Left lung (tissue), 10 donors: ENCODE results near the gene CD74. TPM values are rescaled to one million over a fixed set of nuclear protein-coding genes. Genes with fewer than 3 reads are reported as not detected.

Experiments
- ATAC-seq: fragments of 200-7000 bp; cut with Tn5 transposase; one replicate; pipeline ENCODE4 v1.9.1; 2020; ENCODE audit warnings: moderate library complexity
- DNase-seq, 4 donors: peaks; one replicate each; pipeline ENCODE4 v3.0.0-alpha.2; 2013 to 2020
- H3K27ac ChIP-seq, 2 donors: fragments of 200-600 bp; sonication (generic) in 1 of 2; one replicate each; pipeline versions ENCODE4 v1.5.0 to v1.8.0; 2020 to 2021
- H3K27me3 ChIP-seq, 2 donors: fragments of 200-600 bp; sonication (generic) in 1 of 2; one replicate each; pipeline versions ENCODE4 v1.5.0 to v1.8.0; 2020 to 2021
- H3K36me3 ChIP-seq, 2 donors: fragments of 200-600 bp; sonication (generic) in 1 of 2; one replicate each; pipeline versions ENCODE4 v1.5.0 to v1.8.0; 2020 to 2021
- H3K4me1 ChIP-seq, 2 donors: fragments of 200-600 bp; one replicate each; pipeline ENCODE4 v1.8.0; 2021
- H3K4me3 ChIP-seq, 2 donors: fragments of 200-600 bp; sonication (generic) in 1 of 2; one replicate each; pipeline versions ENCODE4 v1.5.0 to v1.8.0; 2020 to 2021; ENCODE audit warnings: mild to moderate bottlenecking in 1 of 2
- H3K9me3 ChIP-seq, 2 donors: fragments of 200-600 bp; sonication (generic) in 1 of 2; one replicate each; pipeline versions ENCODE4 v1.5.0 to v1.8.0; 2020 to 2021
- intact Hi-C, 2 donors: fragments of 100-400 bp; cut with DNase I; formaldehyde crosslinking; loops; one replicate each; pipeline versions ENCODE4 v1.11.2 to v1.14.2; 2022
- polyA plus RNA-seq, 6 donors: library from polyadenylated mRNA; unstranded; fragments of 120-200 nt; gene quantifications; one replicate each; pipeline ENCODE4 v1.2.1, GENCODE V29; 2013; ENCODE audit not compliant: insufficient read length in 6 of 6
- total RNA-seq, 2 donors: library from RNA; stranded (reverse); fragmentation: NEBNext Ultra II Directional; extraction: Animal tissue kit (Norgen Biotek cat#: 25700); gene quantifications; one replicate each; pipeline ENCODE4 v1.2.1, GENCODE V29; 2021
- TF ChIP-seq, protein P1 (sequence below), 2 donors: fragments of 200-600 bp; sonication (generic) in 1 of 2; IDR thresholded peaks; one replicate each; pipeline versions ENCODE4 v1.5.0 to v1.8.0; 2021; ENCODE audit warnings: antibody characterized with exemption in 2 of 2
- donor health status: DM: no; HTN: yes; CAD: no.
- donor health status: DM: no; HTN: no; CAD: no.

CD74 gene
- total and polyA plus RNA-seq, 8 donors: 143 to 2,212 (median 189) TPM

DNA sequence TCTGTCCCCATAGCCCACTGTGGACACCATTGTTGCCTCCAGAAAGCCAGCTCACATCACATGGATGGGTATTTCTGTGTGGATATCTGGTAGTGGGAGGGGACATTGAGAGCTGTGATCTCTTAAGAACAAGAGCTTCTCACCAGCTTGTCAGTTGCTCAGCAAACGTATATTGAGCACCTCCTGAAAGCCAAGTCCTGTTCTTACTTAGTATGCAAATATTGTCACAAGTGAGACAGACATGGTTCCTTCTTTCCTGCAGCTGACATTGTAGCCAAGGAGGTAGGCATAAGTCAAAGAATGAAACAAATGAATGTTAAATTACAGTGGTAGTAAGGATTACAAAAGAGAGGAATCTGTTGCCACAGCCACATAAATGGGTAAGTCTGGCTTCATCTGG is 51.4 kb downstream of the CD74 start:
- no peak for DNase-seq
- H3K4me3 ChIP-seq: no peak overlapping the region
- no peaks in the 10 kb centered on the region for H3K27me3 ChIP-seq
- H3K9me3 ChIP-seq: no peaks in the 10 kb centered on the region
- intact Hi-C loops: no loop called here
- TF ChIP-seq, protein P1, sequence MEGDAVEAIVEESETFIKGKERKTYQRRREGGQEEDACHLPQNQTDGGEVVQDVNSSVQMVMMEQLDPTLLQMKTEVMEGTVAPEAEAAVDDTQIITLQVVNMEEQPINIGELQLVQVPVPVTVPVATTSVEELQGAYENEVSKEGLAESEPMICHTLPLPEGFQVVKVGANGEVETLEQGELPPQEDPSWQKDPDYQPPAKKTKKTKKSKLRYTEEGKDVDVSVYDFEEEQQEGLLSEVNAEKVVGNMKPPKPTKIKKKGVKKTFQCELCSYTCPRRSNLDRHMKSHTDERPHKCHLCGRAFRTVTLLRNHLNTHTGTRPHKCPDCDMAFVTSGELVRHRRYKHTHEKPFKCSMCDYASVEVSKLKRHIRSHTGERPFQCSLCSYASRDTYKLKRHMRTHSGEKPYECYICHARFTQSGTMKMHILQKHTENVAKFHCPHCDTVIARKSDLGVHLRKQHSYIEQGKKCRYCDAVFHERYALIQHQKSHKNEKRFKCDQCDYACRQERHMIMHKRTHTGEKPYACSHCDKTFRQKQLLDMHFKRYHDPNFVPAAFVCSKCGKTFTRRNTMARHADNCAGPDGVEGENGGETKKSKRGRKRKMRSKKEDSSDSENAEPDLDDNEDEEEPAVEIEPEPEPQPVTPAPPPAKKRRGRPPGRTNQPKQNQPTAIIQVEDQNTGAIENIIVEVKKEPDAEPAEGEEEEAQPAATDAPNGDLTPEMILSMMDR (IDR thresholded peaks at IDR 0.05): no peak
- no peak overlapping the region for H3K27ac ChIP-seq
- peaks cover 0 to 24% of the 10 kb centered on the region in 2 donors for H3K4me1 ChIP-seq
- H3K36me3 ChIP-seq: peaks cover 0 to 56% of the 10 kb centered on the region in 2 donors
- no peak for ATAC-seq

DNA sequence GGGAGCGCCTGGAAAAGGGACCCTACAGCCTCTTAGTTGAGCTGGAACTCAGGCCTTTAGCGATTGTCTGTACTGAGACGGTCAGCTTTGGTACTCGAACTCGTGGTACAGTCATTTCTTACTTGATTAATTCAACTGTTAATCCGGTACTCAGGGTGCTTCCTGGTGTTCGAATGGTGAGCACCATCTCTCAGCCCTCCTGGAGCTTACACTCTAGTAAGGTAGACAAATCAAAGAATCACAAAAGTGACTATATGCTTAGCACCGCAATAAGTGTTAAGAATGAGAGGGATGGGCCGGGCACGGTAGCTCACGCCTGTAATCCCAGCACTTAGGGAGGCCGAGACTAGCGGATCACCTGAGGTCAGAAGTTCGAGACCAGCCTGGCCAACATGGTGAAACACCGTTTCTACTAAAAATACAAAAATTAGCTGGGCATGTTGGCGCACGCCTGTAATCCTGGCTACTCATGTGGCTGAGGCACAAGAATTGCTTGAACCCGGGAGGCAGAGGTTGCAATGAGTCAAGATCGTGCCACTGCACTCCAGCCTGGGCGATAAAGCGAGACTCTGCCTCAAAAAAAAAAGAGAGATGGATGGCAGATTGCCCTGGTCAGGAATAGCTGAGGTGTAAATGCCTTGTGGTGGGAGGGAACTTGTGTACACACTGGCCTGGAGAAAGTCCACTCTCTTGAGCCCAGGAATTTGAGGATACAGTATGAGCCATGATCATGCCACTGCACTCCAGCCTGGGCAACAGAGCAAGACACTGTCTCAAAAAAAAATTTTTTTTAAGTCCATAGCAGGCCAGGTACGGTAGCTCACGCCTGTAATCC is 54.2 kb downstream of the CD74 start:
- intact Hi-C loops: no loop called here
- ATAC-seq: no peak
- peaks cover 0 to 28% of the 10 kb centered on the region in 2 donors for H3K36me3 ChIP-seq

DNA sequence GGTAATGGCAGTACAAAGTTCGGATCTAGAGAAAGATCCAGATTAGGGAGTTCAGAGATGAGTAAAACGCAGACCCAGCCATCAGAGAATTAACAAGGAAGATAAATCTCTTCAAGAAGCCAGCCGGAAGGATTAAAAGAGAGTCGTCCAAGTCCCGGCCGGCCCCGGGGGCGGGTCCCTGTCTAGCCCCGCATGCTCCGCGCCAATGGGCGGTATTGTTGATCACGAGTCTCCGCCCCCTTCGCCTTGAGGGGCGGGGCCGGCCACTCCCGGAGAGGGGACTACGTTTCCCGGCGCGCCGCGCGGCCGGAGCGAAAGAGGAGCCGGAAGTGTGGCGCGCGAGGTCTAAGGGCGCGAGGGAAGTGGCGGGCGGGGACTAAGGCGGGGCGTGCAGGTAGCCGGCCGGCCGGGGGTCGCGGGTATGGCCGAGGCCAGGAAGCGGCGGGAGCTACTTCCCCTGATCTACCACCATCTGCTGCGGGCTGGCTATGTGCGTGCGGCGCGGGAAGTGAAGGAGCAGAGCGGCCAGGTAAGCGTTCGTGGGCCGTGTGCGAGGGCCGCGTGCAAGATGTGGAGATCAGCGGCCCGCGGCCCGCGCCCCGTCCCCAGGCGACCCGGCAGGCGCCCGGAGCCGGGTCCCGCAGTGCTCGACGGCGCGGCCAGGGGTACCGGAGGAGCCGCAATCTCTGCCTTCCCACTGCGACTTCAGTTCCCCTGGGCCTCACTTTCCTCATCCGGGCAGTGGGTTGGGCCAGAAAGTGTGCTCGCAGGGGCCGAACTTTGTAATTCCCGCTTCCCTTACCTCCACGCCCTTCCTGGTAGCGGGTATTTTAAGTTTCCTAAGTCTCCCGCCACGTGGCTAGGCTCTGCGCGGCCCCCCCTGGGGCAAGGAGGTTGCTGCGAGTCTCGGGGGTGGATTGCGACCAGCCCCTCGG is 55.1 kb downstream of the CD74 start, which contains the start of gene TCOF1:
TSS of gene TCOF1 (plus strand) at position 372 of the 935 bp plus-strand sequence. CDS start at position 422, 50 bp downstream.
- peak within 1 kb of the TSS; percentile 3 to 74 for H3K27ac ChIP-seq
- ATAC-seq: peak; percentile 99
- peak; percentile 94 to 100 (median 98) for DNase-seq
- peaks cover 0 to 19% of the 10 kb centered on the region in 2 donors for H3K36me3 ChIP-seq
- H3K9me3 ChIP-seq: no peaks in the 10 kb centered on the region
- intact Hi-C loops: no loop called here
- peaks cover 0 to 27% of the 10 kb centered on the region in 2 donors for H3K4me1 ChIP-seq
- H3K27me3 ChIP-seq: no peaks in the 10 kb centered on the region
- TF ChIP-seq, protein P1 (IDR thresholded peaks at IDR 0.05): no peak
- H3K4me3 ChIP-seq: peak within 1 kb of the TSS; percentile 96 to 98

More for the DNA sequence above, 54.2 kb downstream of the CD74 start:
- Histone ChIP-seq H3K4me3 (peak overlapping the region; percentile 96 to 98), H3K27me3 (no peaks in the 10 kb centered on the region), H3K4me1 (peaks cover 0 to 24% of the 10 kb centered on the region in 2 donors), H3K27ac (peak overlapping the region in 1 of 2 donors; percentile 74), H3K9me3 (no peaks in the 10 kb centered on the region)
- TF ChIP-seq, protein P1 (IDR thresholded peaks at IDR 0.05): no peak
- DNase-seq: no peak

DNA sequence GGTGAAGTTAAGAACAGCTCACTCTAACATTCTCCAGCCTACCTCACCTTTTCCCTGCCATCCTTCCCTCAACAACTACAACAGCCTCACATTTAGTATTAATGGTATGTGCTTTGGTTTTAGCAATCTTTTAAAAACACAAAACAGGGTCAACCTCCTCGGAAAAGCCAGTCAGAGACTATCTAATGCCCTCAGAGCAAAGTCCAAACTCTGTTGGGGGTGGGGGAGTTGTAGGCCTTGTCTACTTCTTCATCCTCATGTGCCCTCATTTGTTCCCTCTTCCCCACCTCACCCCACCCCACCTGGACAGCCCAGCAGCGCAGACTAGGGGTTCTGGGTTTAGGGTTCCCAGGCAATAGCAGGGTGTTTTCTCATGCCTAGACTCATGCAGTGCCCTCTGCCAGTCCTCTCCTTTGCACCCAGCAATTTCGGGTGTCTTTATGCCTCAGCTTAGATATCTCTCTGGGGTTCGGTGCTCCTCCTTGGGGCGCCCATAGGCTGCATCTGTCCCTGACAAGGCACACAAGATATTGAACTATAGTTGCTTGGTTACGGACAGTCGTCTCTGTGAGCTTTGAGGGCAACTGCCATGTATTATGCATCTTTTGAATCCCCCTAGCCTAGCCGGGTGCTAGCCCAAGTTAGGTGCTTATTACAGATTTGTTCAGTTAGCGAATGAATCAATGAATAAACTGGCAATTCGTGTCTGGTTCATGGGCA is 56.0 kb downstream of the CD74 start:
- Histone ChIP-seq H3K9me3 (no peaks in the 10 kb centered on the region), H3K36me3 (peaks cover 0 to 10% of the 10 kb centered on the region in 2 donors), H3K4me3 (peak overlapping the region; percentile 96 to 98), H3K27me3 (no peaks in the 10 kb centered on the region), H3K27ac (peak overlapping the region in 1 of 2 donors; percentile 74), H3K4me1 (peaks cover 0 to 34% of the 10 kb centered on the region in 2 donors)
- ATAC-seq (no peak), DNase-seq (no peak)
- intact Hi-C loops: no loop called here
- TF ChIP-seq, protein P1 (IDR thresholded peaks at IDR 0.05): no peak
